Measurements from ENCODE around the gene MTIF3.

MTIF3 gene

GRCh38 chr13:27419328-27419727 lies 31.0 kb downstream of the MTIF3 start:
- Histone ChIP-seq H3K27ac (ENCODE audit: low read length) (no peak overlapping the region), H3K4me2 (ENCODE audit: insufficient read depth, low read length) (no peak overlapping the region), H3K9ac (ENCODE audit: low read depth, low read length) (no peak overlapping the region), H3K9me3 (ENCODE audit: insufficient read depth, low read length, severe bottlenecking) (no peaks in the 10 kb centered on the region), H3K4me1 (ENCODE audit: insufficient read depth, low read length) (peaks cover 9% of the 10 kb centered on the region), H3K27me3 (ENCODE audit: insufficient read depth, low read length, poor library complexity) (no peaks in the 10 kb centered on the region), H4K20me1 (ENCODE audit: insufficient read depth, low read length) (no peaks in the 10 kb centered on the region), H2AFZ (ENCODE audit: low read depth, low read length) (no peak overlapping the region), H3K4me3 (ENCODE audit: low read depth in 1 of 2, low read length in 2 of 2) (no peak overlapping the region), H3K36me3 (ENCODE audit: insufficient read depth, low read length) (no peaks in the 10 kb centered on the region), H3K79me2 (ENCODE audit: insufficient read depth, low read length) (peaks cover 5% of the 10 kb centered on the region)
- DNase-seq (no peak), ATAC-seq (ENCODE audit: insufficient read depth, low read depth) (no peak)
- TF ChIP-seq, protein P1, sequence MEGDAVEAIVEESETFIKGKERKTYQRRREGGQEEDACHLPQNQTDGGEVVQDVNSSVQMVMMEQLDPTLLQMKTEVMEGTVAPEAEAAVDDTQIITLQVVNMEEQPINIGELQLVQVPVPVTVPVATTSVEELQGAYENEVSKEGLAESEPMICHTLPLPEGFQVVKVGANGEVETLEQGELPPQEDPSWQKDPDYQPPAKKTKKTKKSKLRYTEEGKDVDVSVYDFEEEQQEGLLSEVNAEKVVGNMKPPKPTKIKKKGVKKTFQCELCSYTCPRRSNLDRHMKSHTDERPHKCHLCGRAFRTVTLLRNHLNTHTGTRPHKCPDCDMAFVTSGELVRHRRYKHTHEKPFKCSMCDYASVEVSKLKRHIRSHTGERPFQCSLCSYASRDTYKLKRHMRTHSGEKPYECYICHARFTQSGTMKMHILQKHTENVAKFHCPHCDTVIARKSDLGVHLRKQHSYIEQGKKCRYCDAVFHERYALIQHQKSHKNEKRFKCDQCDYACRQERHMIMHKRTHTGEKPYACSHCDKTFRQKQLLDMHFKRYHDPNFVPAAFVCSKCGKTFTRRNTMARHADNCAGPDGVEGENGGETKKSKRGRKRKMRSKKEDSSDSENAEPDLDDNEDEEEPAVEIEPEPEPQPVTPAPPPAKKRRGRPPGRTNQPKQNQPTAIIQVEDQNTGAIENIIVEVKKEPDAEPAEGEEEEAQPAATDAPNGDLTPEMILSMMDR (IDR thresholded peaks at IDR 0.05; ENCODE audit: borderline replicate concordance, extremely low read depth, low read length, poor library complexity, severe bottlenecking) = no peak

GRCh38 chr13:27415116-27415515 lies 35.2 kb downstream of the MTIF3 start:
- Histone ChIP-seq H3K79me2 (ENCODE audit: insufficient read depth, low read length) (no peaks in the 10 kb centered on the region), H3K4me3 (ENCODE audit: low read depth in 1 of 2, low read length in 2 of 2) (no peak overlapping the region), H3K4me2 (ENCODE audit: insufficient read depth, low read length) (no peak overlapping the region), H2AFZ (ENCODE audit: low read depth, low read length) (no peak overlapping the region), H3K27ac (ENCODE audit: low read length) (no peak overlapping the region), H3K4me1 (ENCODE audit: insufficient read depth, low read length) (no peaks in the 10 kb centered on the region), H3K27me3 (ENCODE audit: insufficient read depth, low read length, poor library complexity) (no peaks in the 10 kb centered on the region), H3K9ac (ENCODE audit: low read depth, low read length) (no peak overlapping the region), H3K9me3 (ENCODE audit: insufficient read depth, low read length, severe bottlenecking) (no peaks in the 10 kb centered on the region), H3K36me3 (ENCODE audit: insufficient read depth, low read length) (no peaks in the 10 kb centered on the region), H4K20me1 (ENCODE audit: insufficient read depth, low read length) (no peaks in the 10 kb centered on the region)
- TF ChIP-seq, protein P1 (IDR thresholded peaks at IDR 0.05; ENCODE audit: borderline replicate concordance, extremely low read depth, low read length, poor library complexity, severe bottlenecking) = no peak
- TF ChIP-seq EZH2 (IDR thresholded peaks at IDR 0.05; ENCODE audit: borderline replicate concordance, low read depth, low read length, severe bottlenecking) = no peak
- DNase-seq (no peak), ATAC-seq (ENCODE audit: insufficient read depth, low read depth) (no peak)

GRCh38 chr13:27411341-27411740 lies 39.0 kb downstream of the MTIF3 start:
- ATAC-seq (ENCODE audit: insufficient read depth, low read depth) = no peak
- Histone ChIP-seq H3K4me3 (ENCODE audit: low read depth in 1 of 2, low read length in 2 of 2) (no peak overlapping the region), H3K36me3 (ENCODE audit: insufficient read depth, low read length) (no peaks in the 10 kb centered on the region), H3K27ac (ENCODE audit: low read length) (no peak overlapping the region), H3K9ac (ENCODE audit: low read depth, low read length) (no peak overlapping the region), H3K4me2 (ENCODE audit: insufficient read depth, low read length) (no peak overlapping the region), H3K79me2 (ENCODE audit: insufficient read depth, low read length) (no peaks in the 10 kb centered on the region), H2AFZ (ENCODE audit: low read depth, low read length) (no peak overlapping the region), H3K9me3 (ENCODE audit: insufficient read depth, low read length, severe bottlenecking) (no peaks in the 10 kb centered on the region), H3K27me3 (ENCODE audit: insufficient read depth, low read length, poor library complexity) (no peaks in the 10 kb centered on the region), H3K4me1 (ENCODE audit: insufficient read depth, low read length) (peaks cover 2% of the 10 kb centered on the region), H4K20me1 (ENCODE audit: insufficient read depth, low read length) (no peaks in the 10 kb centered on the region)
- DNase-seq = no peak
- TF ChIP-seq, protein P1 (IDR thresholded peaks at IDR 0.05; ENCODE audit: borderline replicate concordance, extremely low read depth, low read length, poor library complexity, severe bottlenecking) = no peak
- TF ChIP-seq EZH2 (IDR thresholded peaks at IDR 0.05; ENCODE audit: borderline replicate concordance, low read depth, low read length, severe bottlenecking) = no peak

DNA sequence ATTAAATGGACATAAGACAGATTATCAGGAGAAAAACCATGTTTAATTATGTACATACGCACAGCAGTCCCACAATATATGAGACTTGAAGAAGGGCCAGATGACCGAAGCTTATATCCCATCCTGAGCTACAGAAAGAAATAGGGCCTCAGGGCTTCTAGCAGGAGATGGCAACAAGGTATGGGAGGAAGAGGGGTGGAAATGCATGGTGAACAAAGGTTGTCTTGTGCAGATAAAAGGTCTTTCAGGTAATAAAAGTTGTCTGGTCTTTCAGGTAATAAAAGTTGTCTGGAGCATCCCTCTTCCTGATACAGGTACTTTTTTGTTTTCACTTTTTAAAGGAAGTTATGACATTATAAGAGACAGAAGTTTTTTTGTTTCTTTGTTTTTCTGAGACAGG lies 41.4 kb downstream of the MTIF3 start:
- H3K27me3 ChIP-seq (ENCODE audit: insufficient read depth, low read length, poor library complexity) = no peaks in the 10 kb centered on the region
- no peaks in the 10 kb centered on the region for H4K20me1 ChIP-seq (ENCODE audit: insufficient read depth, low read length)
- H3K4me2 ChIP-seq (ENCODE audit: insufficient read depth, low read length) = no peak overlapping the region
- H3K79me2 ChIP-seq (ENCODE audit: insufficient read depth, low read length) = no peaks in the 10 kb centered on the region
- ATAC-seq (ENCODE audit: insufficient read depth, low read depth) = no peak
- no peak overlapping the region for H3K27ac ChIP-seq (ENCODE audit: low read length)
- no peaks in the 10 kb centered on the region for H3K9me3 ChIP-seq (ENCODE audit: insufficient read depth, low read length, severe bottlenecking)
- peaks cover 3% of the 10 kb centered on the region for H3K4me1 ChIP-seq (ENCODE audit: insufficient read depth, low read length)
- H3K9ac ChIP-seq (ENCODE audit: low read depth, low read length) = no peak overlapping the region
- H2AFZ ChIP-seq (ENCODE audit: low read depth, low read length) = no peak overlapping the region
- H3K4me3 ChIP-seq (ENCODE audit: low read depth in 1 of 2, low read length in 2 of 2) = no peak overlapping the region
- no peak for DNase-seq
- H3K36me3 ChIP-seq (ENCODE audit: insufficient read depth, low read length) = no peaks in the 10 kb centered on the region
- TF ChIP-seq, protein P1 (IDR thresholded peaks at IDR 0.05; ENCODE audit: borderline replicate concordance, extremely low read depth, low read length, poor library complexity, severe bottlenecking) = no peak
- no peak for TF ChIP-seq EZH2 (IDR thresholded peaks at IDR 0.05; ENCODE audit: borderline replicate concordance, low read depth, low read length, severe bottlenecking)
